Activated CD4-positive, alpha-beta T cell treated with anti-CD3 and anti-CD28 coated beads, Interleukin-2, amount 50 U/mL, for 24 hours (primary cell): ENCODE measurements around the gene C1orf35.

ENCODE experiments used
- DNase-seq, 2 donors: peaks; one replicate each; pipeline ENCODE4 v3.0.0-alpha.2; 2020; ENCODE audit warnings: low read depth in 1 of 2, low spot score in 1 of 2

Gene C1orf35

DNA sequence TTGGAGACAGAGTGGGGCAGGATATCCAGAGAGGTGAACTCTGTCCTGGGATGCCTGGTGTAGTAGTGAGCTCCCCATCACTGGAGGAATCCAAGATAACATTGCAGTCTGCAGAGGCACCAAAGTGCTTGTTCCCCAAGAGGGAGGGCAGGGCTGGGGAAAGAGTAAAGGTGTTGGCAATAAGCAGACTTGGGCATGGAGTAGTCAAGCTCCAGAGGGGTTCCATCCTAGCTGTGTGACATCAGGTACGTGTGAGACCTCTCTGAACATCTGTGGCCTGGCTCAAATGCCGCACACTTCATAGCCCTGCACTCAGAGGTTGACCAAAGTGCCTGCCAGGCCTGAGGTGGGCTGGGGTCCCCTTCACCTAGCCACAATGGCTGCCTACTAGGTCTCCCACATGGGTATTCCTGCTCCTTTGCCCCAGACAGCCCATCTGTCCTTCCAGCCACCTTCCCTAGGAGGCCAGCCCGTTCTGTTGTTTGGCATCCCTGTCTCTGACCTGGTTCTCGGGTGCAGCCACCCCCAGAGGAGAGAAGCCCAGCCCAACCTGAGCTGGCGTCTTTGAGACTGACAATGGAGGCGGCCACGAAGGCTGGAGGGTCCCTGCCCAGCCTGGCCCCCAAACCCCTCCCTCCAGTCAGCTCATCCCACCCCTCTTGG lies 23.4 kb downstream of the C1orf35 start:
- DNase-seq, result no peak

DNA sequence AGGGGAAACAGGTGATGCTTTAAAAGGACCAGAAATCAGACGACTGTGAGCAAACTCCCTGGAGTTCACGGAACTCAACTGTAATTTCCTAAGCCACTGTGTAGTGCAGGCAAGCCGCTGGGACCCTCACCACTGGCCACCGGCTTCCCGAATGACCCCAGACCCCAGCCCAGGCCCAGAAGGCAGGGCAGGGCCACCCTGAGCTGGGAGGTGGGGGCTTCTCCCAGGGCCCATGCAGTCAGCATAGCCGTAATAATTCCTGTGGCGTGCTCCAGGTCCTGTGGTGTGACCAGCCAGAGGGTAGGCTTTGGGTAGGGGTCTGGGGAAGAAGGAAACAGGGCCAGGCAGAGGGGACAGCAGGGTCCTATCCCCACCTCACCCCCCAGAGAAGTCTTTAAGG lies 24.1 kb downstream of the C1orf35 start:
- DNase-seq, result no peak

DNA sequence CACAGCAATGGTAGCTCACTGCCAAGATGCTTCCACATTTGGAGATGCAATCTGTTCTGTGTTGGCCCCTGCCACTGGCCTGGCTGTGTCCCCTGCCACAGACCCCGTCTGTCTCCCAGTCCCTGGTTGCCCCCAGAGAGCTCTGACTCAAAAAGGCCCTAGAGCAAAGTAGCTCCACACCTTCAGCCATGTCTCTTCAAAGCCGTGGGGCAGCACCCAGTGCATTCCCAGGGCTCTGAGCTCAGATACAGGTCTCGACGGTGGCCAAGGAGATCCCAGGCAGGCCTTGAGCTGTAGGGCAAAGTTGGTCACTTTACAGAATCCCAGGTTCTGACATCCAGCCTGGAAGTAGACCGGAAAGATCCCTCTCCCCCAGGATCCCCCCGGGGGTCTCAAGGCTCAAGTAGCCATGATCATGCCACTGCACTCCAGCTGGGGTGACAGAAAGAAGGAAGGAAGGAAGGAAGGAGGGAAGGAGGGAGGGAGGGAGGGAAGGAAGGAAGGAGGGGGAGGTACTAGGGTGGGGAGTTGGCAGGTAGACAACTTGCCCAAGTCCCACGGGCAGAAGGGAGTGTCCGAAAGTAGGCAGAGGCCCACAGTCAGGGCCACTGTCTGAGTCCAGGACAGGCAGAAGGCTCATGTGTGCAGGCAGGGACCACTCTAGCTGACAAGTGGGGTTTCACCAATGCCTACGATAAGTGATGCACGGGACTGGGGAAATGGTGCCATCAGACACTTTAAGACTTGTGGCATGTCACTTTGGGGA lies 25.4 kb downstream of the C1orf35 start:
- no peak for DNase-seq

DNA sequence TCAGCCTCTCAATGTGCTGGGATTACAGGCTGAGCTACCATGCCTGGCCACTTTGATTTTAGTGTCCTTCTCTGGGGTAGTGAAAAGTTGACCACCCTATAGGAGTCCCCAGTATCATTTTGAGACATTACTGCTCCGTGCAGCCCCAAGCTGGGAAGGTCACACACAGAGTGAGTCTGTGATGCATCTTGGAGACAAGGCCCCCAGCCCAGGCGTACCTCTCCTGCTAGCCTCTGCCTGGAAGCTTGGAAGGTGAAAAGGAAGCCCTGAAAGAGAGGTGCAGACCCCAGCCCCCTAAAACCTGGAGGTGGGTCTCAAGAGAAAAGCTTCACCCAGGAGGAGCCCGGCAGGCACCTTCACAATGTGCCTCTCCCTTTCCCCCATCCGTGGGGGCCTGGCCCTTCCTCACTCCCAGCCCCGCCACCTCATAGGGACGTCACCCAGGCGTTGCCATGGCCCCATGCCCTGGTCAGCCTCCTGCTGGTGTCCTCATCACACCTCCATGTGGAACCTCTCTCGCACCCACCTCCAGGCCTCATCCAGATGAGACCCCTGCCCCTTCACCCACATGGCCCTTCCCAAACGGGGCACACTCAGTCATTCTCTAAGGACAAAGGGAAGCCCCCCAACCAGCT lies 26.2 kb downstream of the C1orf35 start:
- no peak for DNase-seq

DNA sequence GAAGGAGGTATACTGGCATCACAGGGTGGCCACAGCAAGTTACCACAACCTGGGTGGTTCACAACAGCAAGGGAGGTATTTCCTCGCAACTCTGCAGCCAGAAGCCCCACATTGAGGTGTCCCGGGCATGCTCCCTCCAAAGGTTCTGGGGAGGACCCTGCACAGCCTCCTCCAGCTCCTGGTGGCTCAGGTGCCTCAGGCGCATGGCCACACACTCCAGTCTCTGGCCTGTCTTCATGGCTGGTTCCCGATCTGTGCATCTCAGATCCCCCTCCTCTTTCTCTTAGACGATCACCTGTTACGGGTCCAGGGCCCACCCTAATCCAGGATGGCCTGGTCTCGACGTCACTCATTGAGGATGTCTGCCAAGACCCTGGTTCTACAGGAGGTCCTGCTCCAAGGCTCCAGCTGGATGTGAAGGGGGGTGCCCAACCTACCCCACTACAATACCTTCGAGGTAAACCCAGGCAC lies 27.3 kb downstream of the C1orf35 start:
- no peak for DNase-seq

DNA sequence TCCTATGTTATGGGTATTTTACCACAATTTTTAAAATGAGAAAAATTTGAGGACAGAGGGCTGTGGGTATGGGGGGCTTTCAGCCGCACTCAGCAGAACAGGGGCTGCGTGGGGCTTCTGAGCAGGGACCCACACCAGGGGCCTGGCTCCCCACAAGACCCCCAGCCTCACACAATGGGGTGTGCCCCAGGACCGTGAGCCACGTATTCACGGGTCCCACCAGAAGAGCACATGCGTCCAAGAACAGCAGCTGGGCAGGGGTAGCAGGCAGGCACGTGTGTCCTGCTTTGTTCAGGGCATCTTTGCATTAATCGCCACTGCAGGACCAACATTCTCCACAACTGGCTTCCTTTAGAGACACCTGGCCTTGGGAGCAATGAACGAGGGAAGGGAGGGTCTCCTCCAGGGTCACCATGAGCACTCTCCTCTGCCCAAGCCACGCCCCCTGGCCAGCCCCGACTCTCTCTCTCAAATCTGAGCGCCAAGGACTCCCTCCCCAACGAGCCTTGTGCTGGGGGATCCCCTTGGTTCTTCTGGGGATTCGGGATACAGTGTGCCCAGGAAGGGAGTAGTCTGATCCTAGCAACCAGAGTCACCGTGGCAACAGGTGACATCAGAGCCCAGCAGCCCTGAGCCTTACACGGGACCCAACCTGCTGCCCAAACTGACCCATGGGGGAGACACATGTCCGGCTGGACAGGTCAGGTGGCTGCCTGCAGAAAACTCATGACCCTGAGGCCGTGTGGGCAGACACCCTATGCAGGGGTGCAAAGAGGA lies 28.0 kb downstream of the C1orf35 start:
- no peak for DNase-seq

DNA sequence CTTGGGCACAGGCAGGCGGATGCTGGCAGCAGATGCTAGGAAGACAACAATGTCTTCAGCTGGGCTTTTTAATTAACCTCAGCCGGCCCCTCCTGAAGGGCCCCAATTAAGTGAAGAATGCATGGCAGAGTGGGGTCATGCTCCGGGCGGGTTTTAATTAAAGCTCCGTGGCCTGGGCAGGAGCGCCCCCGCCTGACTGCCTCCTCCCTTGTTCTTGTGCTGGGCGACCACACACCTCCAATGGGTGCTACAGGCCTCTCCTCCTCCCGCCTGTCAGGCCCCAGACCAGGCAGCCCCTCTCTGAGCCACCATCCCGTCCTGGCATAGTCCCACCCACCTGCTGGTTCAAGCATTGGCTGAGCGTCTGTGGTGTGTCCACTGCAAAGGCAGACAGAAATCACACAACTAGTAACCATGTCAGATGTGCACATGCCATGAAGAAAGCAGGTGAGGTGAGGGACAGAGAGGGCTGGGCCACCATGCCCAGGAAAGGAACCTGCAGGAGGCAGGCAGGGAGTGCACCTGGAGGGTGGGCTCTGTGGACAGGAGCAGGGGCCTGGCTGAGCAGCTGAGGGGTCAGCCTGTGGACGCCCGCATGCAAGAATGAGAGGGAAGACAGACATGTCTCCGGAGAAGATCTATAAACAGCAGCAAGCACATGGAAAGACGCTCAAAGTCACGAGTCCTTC lies 29.1 kb downstream of the C1orf35 start:
- DNase-seq, result no peak

DNA sequence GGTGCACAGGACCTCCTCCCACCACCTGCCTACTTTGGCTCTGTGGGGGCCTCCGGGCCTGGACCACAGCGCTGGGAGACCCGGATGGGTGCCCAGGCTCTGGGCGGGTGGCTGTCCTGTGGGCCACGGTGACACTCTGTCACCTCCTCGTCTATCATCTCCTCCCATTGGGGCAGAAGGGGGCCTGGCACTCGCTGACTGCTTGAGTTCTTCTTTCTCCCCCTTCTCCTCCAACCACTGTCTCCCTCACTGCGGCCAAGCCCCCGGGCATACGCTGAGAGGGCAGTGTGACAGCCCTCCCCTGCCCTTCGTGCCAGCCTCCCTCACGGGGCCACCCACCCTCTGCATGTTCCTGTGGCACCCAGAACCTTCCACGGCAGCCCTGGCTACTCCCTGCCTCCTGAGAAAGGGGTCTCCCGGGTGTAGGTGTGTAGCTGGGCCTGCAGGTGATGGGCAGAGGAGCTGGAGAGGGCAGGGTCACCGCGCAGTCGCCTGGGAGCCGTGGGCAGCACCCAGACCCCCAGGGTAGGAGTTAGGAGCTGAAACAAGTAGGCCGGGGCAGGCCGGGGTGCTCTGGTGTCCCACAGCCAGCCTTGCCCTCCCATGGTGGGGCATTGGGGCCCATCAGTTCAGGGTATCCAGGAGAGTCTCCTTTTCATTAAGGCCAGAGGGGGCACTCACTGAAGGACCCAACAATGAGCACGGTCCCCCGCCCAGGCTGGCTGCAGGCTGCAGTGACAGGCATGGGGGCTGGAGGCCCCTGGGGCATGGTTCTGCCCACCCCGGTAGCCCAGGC lies 29.9 kb downstream of the C1orf35 start:
- DNase-seq, result no peak

DNA sequence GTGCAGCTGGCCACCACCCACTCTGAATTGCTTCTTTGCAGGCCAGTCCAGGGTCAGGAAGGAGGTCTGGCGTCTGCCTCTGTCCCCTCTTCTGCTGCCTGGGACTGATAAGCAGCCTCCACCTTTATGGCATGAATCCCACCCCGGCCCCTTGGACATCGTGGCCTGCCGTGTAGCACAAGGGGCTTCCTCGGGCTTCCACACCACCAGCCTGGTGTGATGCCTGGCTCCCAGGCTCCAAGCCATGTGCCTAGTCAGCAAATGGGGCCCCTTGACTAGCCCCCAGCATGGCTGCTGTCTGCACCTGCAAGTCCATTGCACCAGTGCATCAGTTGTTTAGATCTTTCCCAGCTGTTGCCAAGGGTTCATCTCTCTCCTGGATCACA lies 30.5 kb downstream of the C1orf35 start:
- no peak for DNase-seq

DNA sequence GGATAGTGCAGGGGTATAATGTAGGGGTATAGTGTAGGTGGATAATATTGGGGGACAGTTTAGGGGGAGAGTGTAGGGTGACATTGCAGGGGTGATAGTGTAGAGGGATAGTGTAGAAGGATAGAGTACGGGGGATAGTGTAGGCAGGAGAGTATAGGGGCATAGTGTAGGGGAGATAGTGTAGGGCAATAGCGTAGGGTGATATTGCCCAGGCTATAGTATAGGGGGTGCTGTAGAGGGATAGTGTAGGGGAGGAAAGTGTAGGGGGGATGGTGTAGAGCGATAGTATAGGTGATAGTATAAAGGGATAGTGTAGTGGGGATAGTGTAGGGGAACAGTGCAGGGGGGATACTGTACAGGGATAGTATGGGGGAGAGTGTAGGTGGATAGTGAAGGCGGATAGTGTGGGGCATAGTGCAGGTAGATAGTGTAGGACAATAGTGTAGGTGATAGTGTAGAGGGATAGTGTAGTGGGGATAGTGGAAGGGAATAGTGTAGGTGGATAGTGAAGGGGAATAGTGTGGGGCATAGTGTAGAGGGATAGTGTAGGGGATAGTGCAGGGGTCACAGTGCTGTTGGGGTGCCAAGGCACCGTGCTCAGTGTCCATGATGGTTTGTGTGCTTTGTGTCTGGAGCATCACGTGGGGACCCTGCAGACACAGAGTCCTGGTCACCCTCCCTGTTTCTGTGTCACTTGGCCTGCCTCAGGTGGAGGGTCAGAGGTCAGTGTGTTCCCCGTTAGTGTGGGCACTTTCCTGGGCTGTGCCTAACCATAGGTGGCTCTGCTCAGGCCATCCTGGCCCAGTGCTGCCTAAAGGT lies 31.1 kb downstream of the C1orf35 start:
- no peak for DNase-seq

DNA sequence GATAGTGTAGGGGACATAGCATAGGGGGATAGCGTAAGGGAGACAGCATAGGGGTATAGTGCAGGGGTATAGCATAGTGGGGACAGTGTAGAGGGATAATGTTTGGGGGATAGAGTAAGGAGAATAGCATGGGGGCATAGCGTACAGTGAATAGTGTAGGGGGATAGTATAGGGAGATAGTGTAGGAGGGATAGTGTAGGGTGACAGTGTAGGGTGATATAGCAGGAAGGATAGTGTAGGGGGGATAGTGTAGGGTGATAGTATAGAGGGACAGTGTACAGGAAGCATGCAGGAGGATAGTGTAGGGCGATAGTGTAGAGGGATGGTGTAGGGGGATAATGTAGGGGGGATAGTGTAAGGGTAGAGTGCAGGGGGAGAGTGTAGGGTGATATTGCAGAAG lies 32.3 kb downstream of the C1orf35 start:
- no peak for DNase-seq

DNA sequence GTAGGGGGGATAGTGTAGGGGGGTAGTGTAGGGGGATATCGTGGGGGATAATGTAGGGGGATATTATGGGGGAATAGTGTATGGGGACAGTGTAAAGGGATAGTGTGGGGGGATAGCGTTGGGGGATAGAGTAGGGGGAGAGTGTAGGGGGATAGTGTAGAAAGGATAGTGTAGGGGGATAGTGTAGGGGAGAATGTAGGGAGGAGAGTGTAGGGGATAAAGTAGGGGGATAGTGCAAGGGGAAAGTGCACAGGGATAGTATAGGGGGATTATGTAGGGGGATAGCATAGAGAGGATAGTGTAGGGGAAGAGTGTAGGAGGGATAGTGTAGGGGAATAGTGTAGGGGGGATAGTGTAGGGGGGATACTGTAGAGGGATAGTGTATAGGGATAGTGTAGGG lies 33.0 kb downstream of the C1orf35 start:
- DNase-seq, result no peak

DNA sequence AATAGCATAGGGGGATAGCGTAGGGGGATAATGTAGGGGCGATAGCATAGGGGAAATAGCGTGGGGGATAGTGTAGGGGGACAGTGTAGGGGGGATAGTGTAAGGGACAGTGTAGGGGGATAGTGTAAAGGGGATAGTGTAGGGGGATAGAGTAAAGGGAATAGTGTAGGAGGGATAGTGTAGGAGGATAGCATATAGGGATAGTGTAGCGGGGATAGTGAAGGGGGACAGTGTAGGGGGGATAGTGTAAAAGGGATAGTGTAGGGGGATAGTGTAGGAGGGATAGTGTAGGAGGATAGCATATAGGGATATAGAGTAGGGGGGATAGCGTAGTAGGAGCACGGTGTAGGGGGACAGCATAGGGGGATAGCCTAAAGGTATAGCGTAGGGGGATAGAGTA lies 34.8 kb downstream of the C1orf35 start:
- DNase-seq, result no peak

DNA sequence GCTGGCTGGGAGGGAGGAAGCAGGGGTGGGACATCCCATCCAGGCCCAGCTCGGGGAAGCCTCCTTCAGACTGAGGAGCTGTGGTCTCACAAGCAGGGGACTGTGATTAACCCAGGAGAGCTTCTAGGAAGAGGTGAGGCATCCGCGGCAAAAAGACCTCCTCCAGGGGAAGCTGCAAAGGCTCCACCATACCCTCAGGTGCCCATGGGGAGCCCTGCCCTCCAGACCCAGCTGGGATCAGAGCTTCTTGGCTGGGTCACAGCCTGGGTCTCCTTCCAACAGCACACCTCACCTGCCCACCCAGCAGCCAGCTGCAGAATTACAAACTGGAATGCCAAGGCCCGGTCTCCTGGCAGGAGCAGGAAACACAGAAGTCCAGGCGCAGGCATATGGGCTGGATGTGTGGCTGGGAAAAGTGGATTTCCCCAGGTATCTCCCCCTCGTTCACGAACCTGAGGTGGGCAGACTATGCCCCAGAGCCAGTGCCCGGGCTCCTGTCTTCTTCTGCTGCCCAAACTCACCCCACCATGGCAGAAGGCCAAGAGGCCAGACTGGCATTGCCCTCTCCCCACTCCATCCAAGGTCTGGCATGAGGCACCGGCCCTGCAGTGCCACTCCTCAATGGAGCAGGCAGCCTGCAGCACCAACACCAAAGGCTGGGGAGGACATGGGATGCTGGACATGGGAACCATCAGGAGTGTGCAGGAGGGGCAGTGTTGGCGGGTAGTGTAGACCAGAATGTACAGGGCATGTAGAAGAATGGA lies 36.1 kb downstream of the C1orf35 start:
- no peak for DNase-seq

DNA sequence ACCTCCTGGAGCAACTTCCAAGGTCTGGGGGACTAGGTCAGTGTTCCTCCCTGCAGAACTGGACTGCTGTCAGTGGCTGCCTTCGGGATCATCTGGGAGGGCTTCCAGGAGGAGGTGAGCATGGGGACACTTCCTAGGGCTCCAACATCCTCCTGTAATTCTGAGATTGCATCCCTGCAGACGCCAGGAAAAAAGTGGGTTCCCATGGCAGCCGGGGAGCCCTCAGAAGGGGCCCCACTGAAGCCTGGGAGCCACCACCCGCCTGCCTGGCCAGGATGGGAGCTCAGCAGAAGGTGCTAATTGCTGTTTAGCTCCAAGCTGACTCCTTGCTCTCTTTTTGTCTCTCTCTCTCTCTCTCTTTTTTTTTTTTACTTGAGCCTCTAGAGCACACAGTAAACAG lies 36.7 kb downstream of the C1orf35 start:
- DNase-seq, result no peak

DNA sequence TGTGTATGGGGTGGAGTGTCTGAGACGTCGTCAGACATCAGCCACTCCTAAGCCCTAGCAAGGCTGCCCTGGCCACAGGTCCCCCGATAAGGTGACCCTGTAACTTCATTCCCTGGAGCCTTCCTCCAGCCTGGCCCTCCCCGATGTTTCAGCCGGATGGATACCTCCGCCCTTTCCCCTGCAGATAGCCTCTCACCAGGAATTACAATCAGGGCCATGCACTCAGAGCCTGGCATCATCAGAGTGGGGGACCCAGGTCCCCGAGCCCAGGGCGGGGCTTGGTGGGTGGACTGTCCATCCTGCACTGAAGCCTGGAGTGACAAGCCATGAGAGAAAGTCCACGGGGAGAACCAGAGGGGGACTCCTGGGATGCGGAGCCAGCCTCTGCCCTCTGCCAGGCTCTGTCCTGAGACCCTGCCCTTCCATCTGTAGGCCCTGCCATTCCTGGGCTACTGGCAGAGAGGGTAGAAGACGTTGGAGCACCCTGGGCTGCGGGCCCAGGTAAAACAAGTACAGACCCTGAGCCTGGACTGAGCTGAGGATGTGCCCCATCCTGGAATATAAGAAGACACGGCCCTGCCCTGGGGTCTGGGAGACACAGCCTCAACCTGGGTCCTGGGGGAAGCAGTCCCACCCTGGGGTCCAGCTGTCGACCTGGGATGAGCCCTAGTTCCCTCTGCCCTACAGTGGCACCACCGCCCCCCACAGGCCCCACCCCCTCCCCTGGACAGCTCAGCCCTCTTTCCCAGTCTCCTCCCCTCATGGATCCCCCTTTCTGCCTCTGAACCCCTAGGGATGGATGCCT lies 37.4 kb downstream of the C1orf35 start:
- DNase-seq, result no peak

DNA sequence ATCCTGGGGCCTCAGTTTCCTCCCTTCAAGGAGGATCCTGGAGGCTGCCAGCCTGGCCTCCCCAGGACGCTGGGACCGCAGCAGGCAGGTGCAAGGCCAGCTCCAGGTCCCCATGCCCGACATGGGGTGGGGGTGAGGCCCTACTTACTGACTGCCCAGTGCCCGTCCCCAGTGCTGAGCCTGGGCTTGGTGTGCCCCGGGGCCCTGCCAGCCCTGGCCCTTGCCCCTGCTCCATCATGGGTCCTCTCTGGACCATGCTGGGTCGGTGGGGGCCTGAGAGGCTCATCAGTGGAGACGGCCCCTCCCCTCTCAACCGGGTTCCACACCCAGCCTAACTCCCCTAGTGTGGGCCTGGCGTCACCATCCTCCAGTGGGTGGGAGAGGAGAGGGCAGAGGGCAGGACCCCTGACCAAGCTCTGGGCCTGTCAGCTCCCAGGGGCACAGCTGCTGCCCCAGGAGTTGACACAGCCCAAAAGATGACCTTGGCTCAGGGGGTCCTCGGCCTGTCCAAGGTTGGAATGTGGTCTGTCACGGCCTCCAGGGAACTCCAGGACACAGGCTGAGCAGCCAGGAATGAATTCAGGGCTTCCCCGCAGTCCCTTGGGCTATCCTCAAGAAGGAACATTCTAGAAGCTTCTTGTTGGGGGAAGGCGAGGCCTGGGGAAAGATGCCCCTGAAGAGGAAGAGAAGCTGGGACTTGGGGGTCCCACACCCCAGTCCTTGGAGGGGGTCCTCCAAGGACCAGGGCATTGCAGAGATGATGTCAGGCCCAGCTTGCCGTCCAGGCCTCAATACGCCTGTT lies 38.2 kb downstream of the C1orf35 start:
- no peak for DNase-seq
